Measurements from ENCODE around the gene DRC3. TPM values are rescaled to one million over a fixed set of nuclear protein-coding genes. Genes with fewer than 3 reads are reported as not detected.

DRC3 gene
- total RNA-seq, 1 experiment from 2014 or later, result 2.3 TPM

- H3K4me3 Mint-ChIP-seq (ENCODE audit: unreplicated experiment), result no peak overlapping the region
- POLR2A ChIA-PET, result no interaction called here
- no peaks in the 10 kb centered on the region for H3K36me3 Mint-ChIP-seq (ENCODE audit: insufficient read depth, unreplicated experiment)
- no TSS peak for BruUV-seq (replicated peaks)
- intact Hi-C loops (cut with micrococcal nuclease), result no loop called here
- DNase-seq (ENCODE audit: unreplicated experiment), result no peak
- H3K9me3 Mint-ChIP-seq (ENCODE audit: unreplicated experiment), result no peaks in the 10 kb centered on the region
- CTCF ChIA-PET, result interaction anchor here (0.8 kb wide), 1 partner anchor 73 kb away, joined by 4 read pairs; no protein-coding TSS in a partner anchor
- no peak for TF ChIP-seq CTCF (IDR thresholded peaks at IDR 0.05; ENCODE audit: unreplicated experiment)
- H3K27ac Mint-ChIP-seq (ENCODE audit: low read depth, unreplicated experiment), result no peak overlapping the region
- no peaks in the 10 kb centered on the region for H3K27me3 Mint-ChIP-seq (ENCODE audit: insufficient read depth, unreplicated experiment)
- H3K4me1 Mint-ChIP-seq (ENCODE audit: insufficient read depth, unreplicated experiment), result no peaks in the 10 kb centered on the region
Measured at GRCh38 chr17:17998934-17999333, 26.3 kb downstream of the DRC3 start.

- Mint-ChIP-seq H3K27ac (ENCODE audit: low read depth, unreplicated experiment) (no peak overlapping the region), H3K4me3 (ENCODE audit: unreplicated experiment) (no peak overlapping the region), H3K36me3 (ENCODE audit: insufficient read depth, unreplicated experiment) (no peaks in the 10 kb centered on the region), H3K4me1 (ENCODE audit: insufficient read depth, unreplicated experiment) (no peaks in the 10 kb centered on the region), H3K27me3 (ENCODE audit: insufficient read depth, unreplicated experiment) (no peaks in the 10 kb centered on the region), H3K9me3 (ENCODE audit: unreplicated experiment) (no peaks in the 10 kb centered on the region)
- no peak for DNase-seq (ENCODE audit: unreplicated experiment)
- ChIA-PET POLR2A (no interaction called here), CTCF (no interaction called here)
- BruUV-seq (replicated peaks), result no TSS peak
- no peak for TF ChIP-seq CTCF (IDR thresholded peaks at IDR 0.05; ENCODE audit: unreplicated experiment)
- intact Hi-C loops (cut with micrococcal nuclease), result no loop called here
Measured at GRCh38 chr17:17999364-18000029, 26.8 kb downstream of the DRC3 start.

- no peak overlapping the region for H3K4me3 Mint-ChIP-seq (ENCODE audit: unreplicated experiment)
- no TSS peak for BruUV-seq (replicated peaks)
- H3K36me3 Mint-ChIP-seq (ENCODE audit: insufficient read depth, unreplicated experiment), result no peaks in the 10 kb centered on the region
- H3K9me3 Mint-ChIP-seq (ENCODE audit: unreplicated experiment), result no peaks in the 10 kb centered on the region
- no peak for DNase-seq (ENCODE audit: unreplicated experiment)
- ChIA-PET POLR2A (interaction anchor here (0.6 kb wide), 1 partner anchor 1033 kb away, joined by 3 read pairs; no protein-coding TSS in a partner anchor), CTCF (no interaction called here)
- no peaks in the 10 kb centered on the region for H3K27me3 Mint-ChIP-seq (ENCODE audit: insufficient read depth, unreplicated experiment)
- no peaks in the 10 kb centered on the region for H3K4me1 Mint-ChIP-seq (ENCODE audit: insufficient read depth, unreplicated experiment)
- TF ChIP-seq CTCF (IDR thresholded peaks at IDR 0.05; ENCODE audit: unreplicated experiment), result no peak
- intact Hi-C loops (cut with micrococcal nuclease), result no loop called here
- no peak overlapping the region for H3K27ac Mint-ChIP-seq (ENCODE audit: low read depth, unreplicated experiment)
Measured at GRCh38 chr17:18000030-18000408, 27.4 kb downstream of the DRC3 start.

GRCh38 chr17:18002171-18002570 lies 29.5 kb downstream of the DRC3 start:
- POLR2A ChIA-PET, result interaction anchor here (0.7 kb wide), 1 partner anchor 19 kb away, joined by 3 read pairs; no protein-coding TSS in a partner anchor
- Mint-ChIP-seq H3K4me1 (ENCODE audit: insufficient read depth, unreplicated experiment) (no peaks in the 10 kb centered on the region), H3K27me3 (ENCODE audit: insufficient read depth, unreplicated experiment) (no peaks in the 10 kb centered on the region), H3K36me3 (ENCODE audit: insufficient read depth, unreplicated experiment) (no peaks in the 10 kb centered on the region), H3K9me3 (ENCODE audit: unreplicated experiment) (no peaks in the 10 kb centered on the region), H3K27ac (ENCODE audit: low read depth, unreplicated experiment) (no peak overlapping the region), H3K4me3 (ENCODE audit: unreplicated experiment) (no peak overlapping the region)
- no peak for TF ChIP-seq CTCF (IDR thresholded peaks at IDR 0.05; ENCODE audit: unreplicated experiment)
- intact Hi-C loops (cut with micrococcal nuclease), result no loop called here
- BruUV-seq (replicated peaks), result no TSS peak
- CTCF ChIA-PET, result interaction anchor here (0.7 to 1.3 kb wide), 2 partner anchors 22 to 112 kb away, joined by 3 to 4 read pairs; no protein-coding TSS in a partner anchor
- no peak for DNase-seq (ENCODE audit: unreplicated experiment)

Measured in MCF 10A (cell line).